ENCODE data around the gene ADAMTSL3.

ADAMTSL3 gene

GRCh38 chr15:83837945-83838571, 184.1 kb downstream of the ADAMTSL3 start:
- no peak for DNase-seq

GRCh38 chr15:83838763-83839162, 184.8 kb downstream of the ADAMTSL3 start:
- DNase-seq, result no peak

GRCh38 chr15:83842281-83842680, 188.4 kb downstream of the ADAMTSL3 start:
- no peak for DNase-seq

GRCh38 chr15:83843471-83843871, 189.5 kb downstream of the ADAMTSL3 start:
- no peak for DNase-seq

GRCh38 chr15:83844742-83845141, 190.8 kb downstream of the ADAMTSL3 start:
- DNase-seq, result no peak

GRCh38 chr15:83845230-83845629, 191.3 kb downstream of the ADAMTSL3 start:
- no peak for DNase-seq

- DNase-seq, result no peak
These were observed 192.9 kb downstream of the ADAMTSL3 start for GRCh38 chr15:83846847-83847246.

GRCh38 chr15:83848315-83849050, 194.6 kb downstream of the ADAMTSL3 start:
- DNase-seq, result no peak

- no peak for DNase-seq
These were observed 196.1 kb downstream of the ADAMTSL3 start for GRCh38 chr15:83850015-83850414.

- DNase-seq, result no peak
These were observed 196.8 kb downstream of the ADAMTSL3 start for GRCh38 chr15:83850501-83851245.

- no peak for DNase-seq
These were observed 199.3 kb downstream of the ADAMTSL3 start for GRCh38 chr15:83853232-83853631.

- DNase-seq, result no peak
These were observed 200.4 kb downstream of the ADAMTSL3 start for GRCh38 chr15:83854321-83854720.

- no peak for DNase-seq
These were observed 201.2 kb downstream of the ADAMTSL3 start for GRCh38 chr15:83854950-83855707.

- no peak for DNase-seq
These were observed 202.0 kb downstream of the ADAMTSL3 start for GRCh38 chr15:83855956-83856355.

- no peak for DNase-seq
These were observed 205.0 kb downstream of the ADAMTSL3 start for GRCh38 chr15:83858820-83859505.

- no peak for DNase-seq
These were observed 212.8 kb downstream of the ADAMTSL3 start for GRCh38 chr15:83866692-83867091.

GRCh38 chr15:83869341-83869740, 215.4 kb downstream of the ADAMTSL3 start:
- no peak for DNase-seq

GRCh38 chr15:83871808-83872559, 218.1 kb downstream of the ADAMTSL3 start:
- no peak for DNase-seq

- no peak for DNase-seq
These were observed 220.0 kb downstream of the ADAMTSL3 start for GRCh38 chr15:83873966-83874365.

GRCh38 chr15:83880529-83880928, 226.6 kb downstream of the ADAMTSL3 start:
- DNase-seq, result no peak

GRCh38 chr15:83881156-83881555, 227.2 kb downstream of the ADAMTSL3 start:
- DNase-seq, result no peak

- no peak for DNase-seq
These were observed 232.4 kb downstream of the ADAMTSL3 start for GRCh38 chr15:83886321-83886720.

All from activated CD4-positive, CD25-positive, alpha-beta regulatory T cell treated with anti-CD3 and anti-CD28 coated beads, Interleukin-2, amount 50 U/mL, for 72 hours (primary cell).